GM12875 (cell line): ENCODE results near the gene RPTOR.
"Not testable (repeated sequence)": the region's sequence is repeated elsewhere in the genome, so short reads cannot be mapped to it uniquely, and the experiment has no call there.

Experiments used
- H3K4me3 ChIP-seq: one replicate; pipeline ENCODE4 v1.5.1; 2011; ENCODE audit warnings: low read depth, low read length, control low read depth
- CTCF ChIP-seq: IDR thresholded peaks from 2 replicates; pipeline ENCODE4 v1.5.1; 2011; ENCODE audit warnings: low read depth, mild to moderate bottlenecking, control low read depth, inconsistent platforms, low read length, moderate library complexity, borderline replicate concordance; ENCODE audit not compliant: insufficient read depth

Gene RPTOR

DNA sequence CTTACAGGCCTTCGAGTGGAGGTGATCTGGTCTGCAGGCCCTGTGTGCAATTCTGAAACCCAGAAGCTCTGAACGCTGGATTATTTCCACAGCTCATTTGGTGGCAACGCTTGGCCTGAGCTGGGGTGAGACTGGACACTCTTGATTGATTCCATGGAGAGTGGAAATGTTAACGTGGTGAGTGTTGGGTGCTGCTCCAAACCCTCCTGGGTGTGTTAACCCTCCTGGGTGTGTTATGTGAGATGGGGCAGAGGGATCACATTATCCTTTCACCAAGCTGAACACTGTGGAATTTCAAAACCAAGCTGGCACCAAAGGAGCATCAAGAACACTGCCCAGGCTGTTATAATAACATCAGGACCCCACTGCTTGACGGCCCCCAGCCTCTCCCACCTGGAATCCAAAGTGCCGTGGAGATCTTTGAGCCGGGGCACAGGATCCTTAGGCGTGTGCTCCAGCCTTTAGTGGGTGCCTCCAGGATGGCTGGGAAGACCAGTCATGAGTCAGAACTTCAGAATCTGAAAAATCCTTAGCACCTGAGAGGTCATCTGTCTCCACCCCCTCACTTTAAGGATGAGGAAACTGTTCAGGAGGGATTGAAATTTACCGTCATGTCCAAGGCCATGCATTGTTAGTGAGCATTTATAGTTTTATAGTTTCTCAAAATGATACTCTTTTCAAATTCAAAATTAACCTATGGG, 75.0 kb downstream of the RPTOR start:
- no peak overlapping the region for H3K4me3 ChIP-seq
- TF ChIP-seq CTCF: no peak

DNA sequence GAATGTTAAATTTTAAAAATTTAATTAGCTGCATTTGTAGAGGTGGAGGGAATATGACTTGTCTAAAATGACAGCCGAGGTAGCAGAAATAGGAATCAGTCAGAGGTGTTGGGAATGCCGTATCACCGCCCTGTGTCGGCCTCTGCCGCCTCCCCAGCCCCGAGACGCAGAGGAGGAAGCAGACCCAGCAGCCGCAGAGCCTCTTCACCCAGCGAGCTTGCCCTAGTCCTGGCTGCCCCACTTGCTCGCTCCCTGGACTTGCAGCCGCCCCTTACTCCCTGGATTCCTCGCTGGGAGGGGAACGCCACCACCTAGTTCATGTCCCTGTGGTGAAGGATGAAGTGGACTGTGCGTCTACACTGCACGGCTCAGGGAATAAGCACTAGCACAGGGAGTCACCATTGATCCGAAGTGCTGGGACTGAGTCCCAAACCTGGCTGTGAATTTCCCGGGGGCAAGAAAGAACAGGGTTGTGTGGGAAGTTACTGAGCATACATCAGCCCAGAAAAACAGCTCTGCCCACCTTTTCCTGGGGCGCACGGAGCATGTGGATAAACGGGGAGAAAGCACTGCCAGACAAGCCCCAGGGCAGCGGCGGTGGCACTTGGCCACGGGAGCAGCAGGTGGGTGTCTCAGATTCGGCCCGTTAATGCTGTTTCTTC, 76.8 kb downstream of the RPTOR start:
- no peak overlapping the region for H3K4me3 ChIP-seq

GRCh38 chr17:80621997-80622357, 77.3 kb downstream of the RPTOR start:
- H3K4me3 ChIP-seq: no peak overlapping the region
- TF ChIP-seq CTCF: no peak

More for the DNA sequence above, 76.8 kb downstream of the RPTOR start:
- no peak for TF ChIP-seq CTCF

DNA sequence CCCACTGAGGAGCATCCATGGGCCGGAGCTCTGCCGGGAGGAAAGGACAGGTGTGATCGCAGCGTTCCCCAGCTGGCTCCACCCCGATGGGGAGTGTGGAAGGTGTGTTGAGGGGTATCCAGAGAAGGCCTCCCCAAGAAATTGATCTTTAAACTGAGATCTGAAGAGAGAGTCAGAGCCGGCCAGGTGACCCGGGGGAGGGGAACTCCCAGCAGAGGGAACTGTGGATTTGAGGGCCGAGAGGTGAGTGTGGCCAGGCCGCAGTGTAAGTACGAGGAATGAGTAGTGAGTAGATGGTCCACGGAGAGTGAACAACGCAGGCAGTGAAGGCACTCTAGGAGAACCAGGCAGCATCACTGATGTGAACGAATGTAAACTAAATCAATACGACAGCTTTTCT, 80.2 kb downstream of the RPTOR start:
- TF ChIP-seq CTCF: no peak
- no peak overlapping the region for H3K4me3 ChIP-seq

- no peak overlapping the region for H3K4me3 ChIP-seq
- TF ChIP-seq CTCF: no peak
These were observed 81.0 kb downstream of the RPTOR start for GRCh38 chr17:80625627-80626026.

- H3K4me3 ChIP-seq: not testable (repeated sequence)
These were observed 84.2 kb downstream of the RPTOR start for GRCh38 chr17:80628881-80629280.

DNA sequence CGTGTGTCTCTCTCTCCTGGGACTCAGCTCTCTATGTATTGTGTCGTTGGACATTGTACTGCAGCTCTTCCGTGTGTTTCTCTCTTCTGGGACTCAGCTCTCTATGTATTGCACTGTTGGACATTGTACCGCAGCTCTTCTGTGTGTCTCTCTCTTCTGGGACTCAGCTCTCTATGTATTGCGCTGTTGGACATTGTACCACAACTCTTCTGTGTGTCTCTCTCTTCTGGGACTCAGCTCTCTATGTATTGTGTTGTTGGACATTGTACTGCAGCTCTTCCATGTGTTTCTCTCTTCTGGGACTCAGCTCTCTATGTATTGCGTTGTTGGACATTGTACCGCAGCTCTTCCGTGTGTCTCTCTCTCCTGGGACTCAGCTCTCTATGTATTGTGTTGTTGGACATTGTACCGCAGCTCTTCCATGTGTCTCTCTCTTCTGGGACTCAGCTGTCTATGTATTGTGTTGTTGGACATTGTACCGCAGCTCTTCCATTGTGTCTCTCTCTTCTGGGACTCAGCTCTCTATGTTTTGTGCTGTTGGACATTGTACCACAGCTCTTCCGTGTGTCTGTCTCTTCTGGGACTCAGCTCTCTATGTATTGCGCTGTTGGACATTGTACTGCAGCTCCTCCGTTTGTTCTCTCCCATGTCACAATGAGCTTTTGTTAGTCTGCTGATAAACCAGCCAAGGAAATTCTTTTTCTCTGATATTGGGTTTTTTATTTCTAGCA, 84.8 kb downstream of the RPTOR start:
- TF ChIP-seq CTCF: no peak

More for the DNA sequence above, 84.8 kb downstream of the RPTOR start:
- H3K4me3 ChIP-seq: no peak overlapping the region
